Measurements from ENCODE around the gene GULP1.

GULP1 gene

DNA sequence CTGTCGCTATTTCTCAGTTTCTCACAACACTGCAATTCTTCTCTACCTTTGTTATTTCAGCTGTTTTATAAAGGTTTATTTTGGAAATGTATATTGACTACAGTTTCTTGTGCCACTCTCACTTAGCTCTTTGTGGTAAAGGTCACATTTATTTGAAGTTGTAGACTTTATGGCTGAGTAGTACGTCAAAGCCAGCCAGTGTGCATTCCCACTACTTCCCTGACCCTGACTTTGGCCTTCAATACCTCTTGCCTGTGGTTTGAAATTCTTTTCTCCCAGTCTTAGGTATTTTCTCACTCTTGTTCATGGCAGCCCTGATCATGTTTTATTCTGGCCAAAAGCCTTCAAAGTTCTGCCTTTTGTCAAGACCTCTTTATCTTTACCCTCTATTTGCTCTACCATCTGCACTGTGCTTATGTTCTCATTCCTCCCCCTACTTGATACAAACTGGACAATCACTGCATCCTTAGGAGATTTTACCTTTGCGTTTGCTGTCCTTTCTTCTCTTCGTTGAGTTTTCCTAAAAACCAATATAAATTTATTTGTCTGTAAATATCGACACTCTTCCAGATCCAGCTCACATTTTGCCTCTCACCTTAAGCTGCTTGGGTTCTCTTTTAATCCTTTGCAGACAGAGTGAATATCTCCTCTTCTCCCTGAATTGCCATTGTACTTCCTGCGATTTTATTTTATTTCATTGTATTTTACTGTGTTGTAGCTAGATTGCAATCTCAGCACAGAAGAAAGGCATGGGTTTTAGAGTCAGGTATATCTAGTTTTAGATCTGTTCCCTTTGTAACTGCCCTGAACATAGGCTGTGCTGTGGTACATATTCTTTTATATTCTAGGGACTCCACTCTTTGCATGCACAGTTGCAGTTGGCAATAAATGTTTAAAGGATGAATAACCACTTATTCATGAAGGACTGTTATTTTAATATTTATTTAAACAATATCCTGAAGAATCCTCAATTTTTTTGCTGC lies 31.2 kb downstream of the GULP1 start:
- no peak for DNase-seq (ENCODE audit: low read depth in 3 of 3, low spot score in 1 of 3)

GRCh38 chr2:188324067-188324466 lies 32.4 kb downstream of the GULP1 start:
- no peak for DNase-seq (ENCODE audit: low read depth in 3 of 3, low spot score in 1 of 3)

DNA sequence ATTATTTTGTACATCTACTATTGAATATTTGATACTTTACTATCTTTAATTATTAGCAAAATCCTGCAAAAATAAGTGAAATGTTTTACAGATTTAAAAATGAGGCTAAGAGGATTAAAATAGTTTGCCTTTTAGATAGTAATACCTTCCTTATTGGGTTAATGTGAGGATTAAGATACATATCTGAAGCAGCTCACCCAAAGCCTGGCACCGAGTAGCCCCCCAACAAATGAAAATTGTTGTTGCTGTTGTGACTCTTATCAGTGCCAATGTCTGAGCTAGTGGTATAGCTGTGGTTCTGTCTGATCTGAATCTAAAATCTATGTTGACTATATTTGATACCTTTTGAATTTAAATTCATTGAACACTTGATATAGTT lies 34.6 kb downstream of the GULP1 start:
- no peak for DNase-seq (ENCODE audit: low read depth in 3 of 3, low spot score in 1 of 3)

DNA sequence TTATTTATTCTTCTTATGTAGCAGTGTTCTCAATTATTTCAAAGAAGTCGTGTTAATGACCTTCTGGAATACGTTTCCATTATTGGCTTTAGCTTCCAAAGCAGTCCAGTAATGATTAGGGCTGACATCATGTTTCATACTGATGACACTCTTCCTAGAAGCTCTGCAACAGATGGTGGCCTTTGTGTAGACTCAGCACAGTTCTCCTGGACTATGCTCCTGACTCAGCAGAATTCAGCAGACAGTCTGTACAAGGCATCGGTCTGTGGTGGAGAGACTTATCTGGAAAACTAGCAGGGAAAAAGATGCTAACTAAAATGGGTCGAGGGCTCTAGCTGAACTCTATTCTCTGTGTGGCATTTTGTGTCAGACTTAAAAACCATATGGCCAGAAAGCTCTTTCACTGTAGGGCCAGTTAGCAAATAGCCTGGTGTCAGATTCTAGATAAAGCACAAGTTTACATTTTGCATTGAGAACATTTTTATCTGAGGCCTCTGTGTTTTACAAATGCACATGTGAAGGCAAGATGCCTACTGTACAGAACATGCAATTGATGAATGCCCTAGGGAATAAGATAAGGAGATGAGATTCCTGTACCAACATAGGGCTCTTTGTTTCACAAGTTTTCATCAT lies 35.1 kb downstream of the GULP1 start:
- no peak for DNase-seq (ENCODE audit: low read depth in 3 of 3, low spot score in 1 of 3)

GRCh38 chr2:188327518-188328213 lies 36.0 kb downstream of the GULP1 start:
- DNase-seq (ENCODE audit: low read depth in 3 of 3, low spot score in 1 of 3) = no peak

DNA sequence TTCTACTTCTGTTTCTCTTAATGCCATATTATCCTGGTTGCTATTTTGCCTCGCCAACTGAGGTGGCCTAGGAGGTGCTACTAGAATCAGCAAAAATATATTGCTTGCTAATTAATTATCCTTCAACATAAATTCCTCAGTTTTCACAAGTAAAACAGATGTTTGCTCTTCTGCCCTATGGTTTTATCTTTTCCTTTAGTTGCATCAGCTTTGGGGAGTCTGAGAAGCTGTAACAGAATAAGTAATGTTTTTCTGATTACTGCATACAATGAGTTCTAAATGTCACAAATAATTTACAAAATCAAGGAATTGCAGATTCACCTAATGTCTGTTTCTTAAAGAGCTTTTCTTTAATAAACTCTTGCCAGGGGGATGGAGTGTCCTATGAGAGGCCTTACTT lies 36.7 kb downstream of the GULP1 start:
- no peak for DNase-seq (ENCODE audit: low read depth in 3 of 3, low spot score in 1 of 3)

DNA sequence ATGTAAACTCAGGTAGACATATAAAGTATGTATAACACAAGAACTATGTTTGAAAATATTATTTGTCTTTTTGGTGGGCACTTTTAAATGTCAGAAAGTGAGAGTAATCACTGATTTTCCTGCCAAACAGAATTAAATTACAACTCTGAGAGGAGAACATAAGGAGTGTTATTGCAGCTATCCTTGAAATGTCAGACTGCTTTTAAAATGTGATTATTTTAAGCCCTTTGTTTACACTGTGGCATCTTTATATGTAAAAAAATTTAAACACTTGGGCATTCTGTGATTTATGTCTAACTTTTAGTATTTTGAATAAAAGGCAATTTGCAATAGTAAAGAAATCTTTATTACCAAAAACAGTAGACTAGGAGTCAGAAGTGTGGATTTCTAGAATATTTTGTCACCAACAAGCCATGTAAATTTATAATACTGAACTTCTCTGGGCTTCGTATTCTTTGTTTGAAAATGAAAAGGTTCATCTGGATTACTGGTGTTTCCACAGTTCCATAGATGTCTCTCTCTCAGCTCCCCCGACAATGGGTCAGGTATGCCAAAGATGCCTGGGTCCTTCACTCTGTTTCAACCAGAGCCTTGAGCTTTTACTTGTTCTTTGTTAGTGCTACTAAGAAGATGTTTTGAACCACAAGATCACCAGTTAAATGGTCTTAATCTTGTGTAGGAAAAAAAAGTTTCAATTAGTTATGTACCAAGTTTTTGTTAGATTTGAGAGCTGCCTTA lies 38.8 kb downstream of the GULP1 start:
- DNase-seq (ENCODE audit: low read depth in 3 of 3, low spot score in 1 of 3) = no peak

DNA sequence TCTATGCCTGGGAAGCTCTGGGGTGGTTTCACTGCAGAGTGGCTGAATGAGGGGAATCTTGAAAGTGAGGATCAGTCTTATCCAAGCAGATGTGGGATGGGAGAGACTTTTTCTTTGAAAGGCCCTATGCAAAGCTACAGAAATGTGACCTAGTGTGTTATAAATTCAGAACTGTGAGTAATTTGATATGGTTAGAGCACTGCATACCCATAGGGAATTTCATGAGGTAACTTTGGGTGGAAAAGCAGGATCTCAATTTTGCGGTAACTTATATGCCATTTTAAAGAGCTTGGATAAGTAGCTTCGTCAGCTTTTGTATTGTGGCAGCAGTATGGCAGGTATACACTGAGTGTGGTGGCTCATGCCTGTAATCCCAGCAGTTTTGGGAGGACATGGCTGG lies 40.9 kb downstream of the GULP1 start:
- DNase-seq (ENCODE audit: low read depth in 3 of 3, low spot score in 1 of 3) = no peak

- DNase-seq (ENCODE audit: low read depth in 3 of 3, low spot score in 1 of 3) = no peak
Measured at GRCh38 chr2:188333751-188334524, 42.3 kb downstream of the GULP1 start.

- DNase-seq (ENCODE audit: low read depth in 3 of 3, low spot score in 1 of 3) = no peak
Measured at GRCh38 chr2:188338463-188338862, 46.8 kb downstream of the GULP1 start.

- DNase-seq (ENCODE audit: low read depth in 3 of 3, low spot score in 1 of 3) = no peak
Measured at GRCh38 chr2:188340257-188340656, 48.6 kb downstream of the GULP1 start.

- no peak for DNase-seq (ENCODE audit: low read depth in 3 of 3, low spot score in 1 of 3)
Measured at GRCh38 chr2:188345020-188345419, 53.3 kb downstream of the GULP1 start.

DNA sequence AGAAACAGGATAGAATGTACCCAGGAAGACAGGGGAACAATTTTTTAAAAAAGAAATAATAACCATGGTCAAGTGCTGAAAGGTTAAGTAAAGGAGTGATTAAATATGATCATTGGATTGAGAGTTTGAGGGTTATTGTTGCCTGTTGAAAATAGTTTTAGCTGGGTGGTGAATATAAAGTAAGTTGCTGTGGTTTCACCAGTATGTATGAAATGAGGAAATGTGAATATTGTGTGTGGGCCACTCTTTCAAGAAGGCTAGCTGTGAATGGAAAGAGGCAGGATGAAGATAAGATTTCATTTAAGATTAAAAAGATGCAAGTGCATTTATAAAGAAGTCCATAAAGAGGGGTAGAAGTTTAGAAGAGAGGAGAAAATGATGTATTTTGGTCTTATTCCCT lies 53.8 kb downstream of the GULP1 start:
- DNase-seq (ENCODE audit: low read depth in 3 of 3, low spot score in 1 of 3) = no peak

DNA sequence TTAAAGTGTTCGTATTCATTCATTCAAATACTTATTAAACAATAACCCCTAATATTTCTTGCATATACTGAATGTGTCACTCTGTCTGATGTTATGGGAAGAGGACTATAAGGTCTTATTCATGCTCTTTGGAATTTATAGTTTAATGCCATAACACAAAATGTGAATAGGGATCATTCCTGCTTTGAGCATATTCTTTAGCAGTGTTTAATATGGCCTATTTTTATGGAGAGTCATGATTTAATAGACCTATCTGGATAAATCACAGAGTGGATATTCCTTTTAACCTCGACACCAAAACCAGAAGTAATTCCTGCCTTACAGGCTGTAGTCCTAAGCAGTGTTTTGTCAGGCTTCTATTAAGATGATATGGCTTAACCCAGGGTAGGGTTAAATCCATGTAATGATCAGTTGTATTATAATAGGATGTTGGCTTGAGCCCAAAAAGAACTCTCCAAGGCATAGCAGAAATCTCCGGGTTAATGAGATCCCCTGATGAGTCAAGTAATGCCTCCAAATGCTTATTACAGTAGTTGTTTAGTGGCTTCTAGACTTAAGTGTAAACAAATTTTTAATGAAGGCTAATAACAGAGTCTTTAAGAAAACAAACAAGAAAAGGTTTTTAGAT lies 54.3 kb downstream of the GULP1 start:
- DNase-seq (ENCODE audit: low read depth in 3 of 3, low spot score in 1 of 3) = no peak

- DNase-seq (ENCODE audit: low read depth in 3 of 3, low spot score in 1 of 3) = no peak
Measured at GRCh38 chr2:188349019-188349418, 57.3 kb downstream of the GULP1 start.

DNA sequence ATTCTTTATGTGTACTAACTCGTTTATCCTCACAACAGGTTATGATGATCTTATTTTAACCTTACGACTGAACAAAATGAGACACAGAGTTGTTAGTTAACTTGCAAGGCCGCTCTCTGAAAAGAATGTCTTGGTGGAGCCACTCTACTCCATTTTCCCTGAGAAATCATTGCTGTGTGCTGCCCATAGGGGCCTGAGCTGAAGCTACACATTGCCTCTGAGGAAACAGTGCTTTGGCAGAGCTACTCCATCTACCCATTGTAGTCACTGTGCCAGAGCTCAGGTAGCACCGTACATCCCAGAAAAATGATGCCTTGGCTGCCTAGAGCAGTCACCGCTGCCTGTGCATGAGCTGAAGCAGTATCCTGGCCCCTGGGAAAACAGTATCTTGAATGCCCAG lies 61.6 kb downstream of the GULP1 start:
- no peak for DNase-seq (ENCODE audit: low read depth in 3 of 3, low spot score in 1 of 3)

DNA sequence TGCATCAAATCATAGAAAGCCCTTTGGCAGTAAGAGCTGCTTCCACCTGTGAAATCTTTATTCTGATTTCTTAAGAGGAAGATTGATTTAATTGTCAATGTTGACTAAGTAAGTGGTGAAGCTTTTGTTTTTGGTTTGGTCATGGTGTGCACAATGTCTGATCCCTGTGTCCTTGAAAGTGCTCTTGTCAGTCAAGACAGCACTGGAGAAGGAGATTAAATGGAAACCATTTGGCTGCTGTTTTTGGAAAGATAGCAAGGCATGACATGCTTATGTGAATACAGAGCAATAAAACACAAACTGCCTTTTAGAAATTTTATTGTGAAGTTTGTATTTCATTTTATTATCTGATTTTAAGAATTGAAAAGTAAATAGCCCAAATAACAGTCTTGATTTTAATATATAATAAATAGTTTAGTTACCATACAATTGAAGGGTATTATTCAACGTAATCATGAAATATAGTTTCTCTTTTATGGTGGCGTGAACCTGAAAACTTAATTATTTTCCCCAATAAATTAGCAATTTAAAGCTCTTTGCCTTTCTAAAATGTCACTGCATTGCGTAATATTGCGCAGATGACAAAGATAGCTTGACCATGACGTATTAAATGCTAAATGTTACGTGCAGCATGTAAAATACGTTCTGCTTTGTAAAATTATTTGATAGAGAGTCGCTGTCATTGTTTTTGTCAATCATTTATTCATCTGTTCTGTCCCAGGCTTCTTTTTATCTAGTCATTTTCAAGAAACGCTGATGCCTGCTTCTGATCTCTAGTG lies 69.0 kb downstream of the GULP1 start:
- DNase-seq (ENCODE audit: low read depth in 3 of 3, low spot score in 1 of 3) = no peak

GRCh38 chr2:188364033-188364630 lies 72.5 kb downstream of the GULP1 start:
- no peak for DNase-seq (ENCODE audit: low read depth in 3 of 3, low spot score in 1 of 3)

All from stimulated activated CD4-positive, alpha-beta T cell treated with anti-CD3 and anti-CD28 coated beads, TNF-alpha, amount 100 ng/mL, for 1 hour (primary cell).